HG03139 (cell line): Measurements from ENCODE around the gene KCNMB1.
"Not testable (repeated sequence)": the region's sequence is repeated elsewhere in the genome, so short reads cannot be mapped to it uniquely, and the experiment has no call there.

Source experiments
- ATAC-seq: cut with Tn5 transposase; IDR thresholded peaks from one replicate; pipeline ENCODE4 v1.9.1; 2021; ENCODE audit not compliant: unreplicated experiment

KCNMB1 gene

GRCh38 chr5:170380361-170380951 is 8.7 kb downstream of the KCNMB1 start:
- ATAC-seq, result no peak

DNA sequence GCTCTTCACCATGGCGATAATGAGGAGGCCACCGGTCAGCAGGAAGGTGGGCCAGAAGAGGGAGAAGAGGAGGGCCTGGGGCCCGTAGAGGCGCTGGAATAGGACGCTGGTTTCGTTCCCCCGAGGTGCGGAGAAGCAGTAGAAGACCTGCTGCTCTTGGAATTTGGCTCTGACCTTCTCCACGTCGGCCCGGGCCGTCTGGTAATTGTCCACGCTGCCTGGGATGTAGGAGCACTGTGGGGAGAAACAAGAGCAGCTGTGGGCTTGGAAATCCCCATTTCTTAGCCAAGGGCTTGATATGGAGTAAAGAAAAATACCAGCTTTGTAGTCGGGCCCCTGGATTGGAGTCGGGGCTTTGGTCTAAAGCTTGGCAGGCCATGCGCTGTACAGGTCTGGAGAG is 10.4 kb downstream of the KCNMB1 start:
- ATAC-seq, result no peak

DNA sequence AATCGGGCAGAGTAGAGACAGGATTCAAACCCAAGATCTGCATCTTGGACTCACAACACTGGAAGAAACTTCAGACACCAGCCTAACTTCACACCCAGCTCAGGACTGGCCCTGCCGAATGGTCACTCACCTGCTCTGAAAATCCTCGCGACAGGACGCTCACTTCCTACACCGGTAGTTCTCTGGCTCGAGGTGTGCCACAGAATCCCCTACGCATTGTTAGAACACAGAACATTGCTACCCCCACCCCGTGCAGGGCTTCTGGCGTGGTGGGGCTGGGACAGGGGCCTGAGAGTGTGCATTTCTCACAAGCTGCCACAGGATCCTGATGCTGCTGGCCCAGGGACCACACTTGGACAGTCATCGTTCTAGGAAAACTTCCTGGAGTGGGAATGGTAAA is 12.1 kb downstream of the KCNMB1 start:
- ATAC-seq, result no peak

DNA sequence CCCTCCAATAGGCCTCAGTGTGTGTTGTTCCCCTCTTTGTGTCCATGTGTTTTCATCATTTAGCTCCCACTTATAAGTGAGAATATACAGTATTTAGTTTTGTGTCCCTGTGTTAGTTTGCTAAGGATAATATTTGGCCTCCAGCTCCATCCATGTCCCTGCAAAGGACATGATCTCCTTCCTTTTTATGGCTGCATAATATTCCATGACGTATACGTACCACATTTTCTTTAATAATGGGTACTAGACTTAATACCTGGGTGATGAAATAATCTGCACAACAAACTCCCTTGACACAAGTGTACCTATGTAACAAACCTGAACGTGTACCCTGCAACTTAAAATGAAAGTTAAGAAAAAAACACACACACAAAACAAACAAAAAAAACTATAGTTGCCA is 12.6 kb downstream of the KCNMB1 start:
- not testable (repeated sequence) for ATAC-seq

- no peak for ATAC-seq
Measured at GRCh38 chr5:170375283-170375682, 13.9 kb downstream of the KCNMB1 start.

DNA sequence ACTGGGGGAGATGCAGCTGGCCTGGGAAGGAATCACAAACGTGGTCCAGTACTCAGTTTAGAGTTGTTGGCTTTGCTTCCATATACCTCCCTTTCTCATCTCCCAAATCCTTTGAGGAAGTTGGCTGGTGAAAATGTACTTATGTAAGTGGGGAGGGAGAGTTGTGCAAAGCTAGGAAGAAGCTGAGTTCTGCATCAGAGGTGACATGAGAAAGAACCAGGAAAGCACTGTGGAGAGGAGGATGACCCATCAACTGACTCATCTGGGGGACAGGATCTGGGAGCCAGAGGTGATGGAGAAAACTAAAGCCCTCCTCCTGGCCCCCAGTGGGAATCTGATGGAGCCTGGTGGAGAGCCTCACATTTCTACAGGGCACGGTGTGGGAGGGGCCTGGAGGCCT is 16.2 kb downstream of the KCNMB1 start:
- no peak for ATAC-seq

DNA sequence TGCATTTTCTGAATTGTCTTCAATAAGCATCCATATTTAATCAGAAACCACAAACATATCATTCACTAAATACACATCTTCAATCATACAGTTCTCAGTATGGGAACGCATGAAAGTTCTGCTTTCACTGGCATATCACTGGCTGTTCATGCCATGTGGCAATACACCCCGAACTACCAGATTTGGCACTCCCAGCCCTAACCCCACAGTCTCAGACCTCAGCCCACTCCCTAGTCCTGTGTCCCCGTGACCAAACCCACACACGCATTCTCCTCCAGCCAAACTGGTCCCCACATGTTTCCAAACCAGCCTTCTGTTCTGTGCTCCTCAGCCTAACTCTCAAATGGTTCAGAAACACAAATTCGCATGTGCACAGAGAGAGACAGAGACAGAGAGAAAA is 20.6 kb downstream of the KCNMB1 start:
- ATAC-seq, result no peak

DNA sequence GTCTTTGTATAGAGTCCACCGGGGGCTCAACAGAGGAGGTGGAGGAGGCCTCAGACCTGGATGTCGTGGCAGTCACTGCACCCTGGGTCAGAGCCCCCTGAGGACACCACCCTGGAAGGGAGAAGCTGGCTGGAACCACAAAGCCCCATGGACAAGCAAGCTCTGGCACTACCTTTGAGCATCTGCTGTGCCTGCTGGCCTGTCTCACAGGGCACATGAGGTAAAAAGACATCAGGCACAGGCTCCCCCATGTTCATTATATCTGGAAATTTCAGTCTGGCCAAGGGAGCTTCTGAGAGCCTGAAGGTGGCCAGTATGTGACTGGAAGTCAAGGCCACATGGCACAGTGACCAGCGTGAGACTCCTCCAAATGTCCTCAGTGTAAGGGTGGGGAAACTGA is 22.9 kb downstream of the KCNMB1 start:
- ATAC-seq, result no peak

DNA sequence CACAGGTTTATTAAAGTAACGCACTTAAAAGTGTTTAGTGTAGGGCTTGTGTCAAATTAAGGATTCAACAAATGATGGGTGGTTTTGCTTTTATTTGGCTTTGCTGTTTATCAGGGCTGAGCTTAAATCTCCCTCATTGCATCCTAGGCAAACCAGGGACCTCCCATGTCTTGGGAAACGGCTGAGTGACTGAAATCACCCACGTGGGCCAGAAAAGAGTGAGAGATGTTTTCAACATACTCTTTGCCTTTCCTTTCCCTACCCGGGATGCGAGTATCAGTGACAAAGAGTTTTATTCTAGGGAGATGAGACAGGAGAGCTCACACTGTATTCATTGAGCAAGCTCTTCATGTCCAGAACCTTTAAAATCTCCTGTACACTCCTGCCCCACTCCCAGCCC is 23.3 kb downstream of the KCNMB1 start:
- ATAC-seq, result no peak

- no peak for ATAC-seq
Measured at GRCh38 chr5:170365011-170365410, 24.2 kb downstream of the KCNMB1 start.

DNA sequence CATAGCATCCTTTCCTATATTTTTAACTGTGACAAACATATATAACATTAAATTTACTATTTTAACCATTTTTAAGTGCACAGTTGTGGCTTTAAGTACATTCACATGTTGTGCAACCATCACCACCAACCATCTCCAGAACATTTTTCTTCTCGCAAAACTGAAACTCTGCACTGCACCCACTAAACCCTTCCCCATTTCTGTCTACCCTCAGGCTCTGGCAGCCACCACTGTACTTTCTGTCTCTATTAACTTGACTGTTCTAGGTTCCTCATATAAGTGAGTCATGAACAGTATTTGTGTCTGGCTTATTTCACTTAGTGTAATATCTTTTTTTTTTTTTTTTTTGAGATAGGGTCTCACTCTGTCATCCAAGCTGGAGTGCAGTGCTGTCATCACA is 25.5 kb downstream of the KCNMB1 start:
- no peak for ATAC-seq

DNA sequence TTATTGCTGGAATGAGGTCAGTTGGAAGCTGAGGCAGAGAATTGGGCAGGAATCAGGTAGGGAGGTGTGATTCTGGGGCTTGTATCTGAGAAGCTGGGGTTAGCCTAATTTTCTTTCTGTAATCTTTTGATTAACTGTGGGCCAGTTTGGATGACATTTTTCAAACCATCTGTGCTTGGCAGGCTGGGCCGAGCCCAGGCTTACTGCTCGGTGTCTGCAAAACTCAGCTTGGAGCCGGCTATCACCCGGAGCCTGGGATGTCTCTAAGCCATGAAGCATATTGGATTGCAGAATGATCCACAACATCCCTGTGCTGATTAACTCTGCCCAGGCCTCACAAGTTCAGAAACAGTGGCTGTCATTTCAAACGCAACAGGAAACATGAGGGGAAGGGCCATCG is 26.5 kb downstream of the KCNMB1 start:
- ATAC-seq, result no peak

DNA sequence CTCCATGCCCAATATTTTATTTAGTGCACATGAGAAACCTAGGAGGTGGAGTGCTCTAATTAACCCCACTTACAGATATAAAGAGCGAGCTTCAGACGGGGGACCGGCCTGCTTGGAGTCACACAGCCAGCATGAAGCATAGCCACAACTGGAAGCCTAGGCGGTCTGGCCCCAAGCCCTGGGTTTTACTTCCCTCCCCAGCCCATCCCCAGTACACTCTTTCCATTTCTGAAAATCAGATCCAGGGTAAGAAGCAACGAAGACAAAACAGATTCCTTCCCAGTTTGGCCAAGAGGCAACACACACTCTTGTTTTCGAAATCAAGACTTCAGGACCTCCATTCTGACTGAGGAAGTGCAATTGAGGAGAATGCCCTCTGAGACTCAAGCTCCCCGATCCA is 27.1 kb downstream of the KCNMB1 start:
- no peak for ATAC-seq

GRCh38 chr5:170361616-170362015 is 27.6 kb downstream of the KCNMB1 start:
- ATAC-seq, result no peak

- no peak for ATAC-seq
Measured at GRCh38 chr5:170361116-170361515, 28.1 kb downstream of the KCNMB1 start.

GRCh38 chr5:170360709-170361108 is 28.5 kb downstream of the KCNMB1 start:
- ATAC-seq, result no peak

- no peak for ATAC-seq
Measured at GRCh38 chr5:170357955-170358444, 31.2 kb downstream of the KCNMB1 start.

GRCh38 chr5:170355601-170356098 is 33.5 kb downstream of the KCNMB1 start:
- no peak for ATAC-seq

- ATAC-seq, result no peak
Measured at GRCh38 chr5:170353961-170354360, 35.2 kb downstream of the KCNMB1 start.

DNA sequence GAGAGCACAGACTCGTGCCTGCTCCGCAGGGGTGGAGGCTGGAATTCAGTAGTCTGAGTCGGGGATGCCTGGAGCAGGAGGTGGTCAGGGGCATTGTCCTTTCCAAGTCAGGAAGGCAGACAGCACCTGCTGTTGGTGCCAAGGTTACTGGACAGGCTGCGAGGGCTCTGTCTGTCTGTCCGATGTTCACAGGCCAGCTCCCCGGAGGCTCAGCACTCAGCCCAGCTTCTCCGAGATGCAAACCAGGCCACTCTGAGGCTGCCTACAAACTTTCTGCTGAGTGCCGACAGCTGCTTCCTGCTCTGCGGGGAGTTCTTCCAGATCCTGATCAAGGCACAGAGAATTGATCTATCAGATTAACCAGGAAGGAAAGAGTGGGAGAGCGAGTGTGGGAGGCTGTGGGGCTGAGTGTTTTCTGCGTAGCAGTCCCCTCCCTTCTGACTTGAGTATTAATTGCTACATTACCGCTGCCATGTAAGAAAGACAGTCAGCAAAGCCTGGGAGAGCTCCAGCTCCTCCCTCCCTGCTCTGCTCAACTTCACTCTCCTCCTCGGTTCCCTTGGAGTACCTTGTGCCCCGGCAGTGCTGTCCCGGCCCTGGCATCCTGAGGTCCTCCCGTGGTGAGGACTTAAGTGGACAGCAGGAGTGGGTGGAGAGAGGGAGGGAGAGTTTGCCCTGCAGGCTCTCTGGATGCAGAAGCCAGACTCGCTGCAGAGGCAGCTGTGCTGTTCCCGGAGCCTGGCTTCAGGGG is 36.0 kb downstream of the KCNMB1 start:
- ATAC-seq, result no peak

DNA sequence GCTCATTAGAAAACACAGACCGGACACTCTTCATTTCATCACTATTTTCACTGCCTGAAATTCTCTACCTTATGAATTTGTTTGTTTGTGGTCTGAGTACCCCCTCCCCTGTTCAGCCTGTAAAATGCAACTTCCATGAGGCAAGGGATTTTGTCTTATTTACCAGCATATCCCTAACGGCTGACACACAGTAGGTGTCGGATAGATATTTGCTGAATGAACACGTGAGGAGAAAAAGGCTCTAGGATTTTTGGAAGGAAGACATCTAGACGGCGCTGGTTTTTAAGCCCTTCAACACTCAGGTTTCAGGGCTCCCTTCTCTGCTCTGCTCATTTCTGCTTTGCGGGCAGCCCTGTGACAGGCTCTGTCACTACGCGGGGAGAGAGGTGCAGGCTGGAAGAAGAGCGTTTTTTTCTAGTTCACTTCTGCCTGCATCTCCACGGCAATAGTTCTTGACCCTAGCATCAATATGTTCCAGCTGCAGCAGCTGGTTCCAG is 41.0 kb downstream of the KCNMB1 start:
- no peak for ATAC-seq

GRCh38 chr5:170347022-170347567 is 42.1 kb downstream of the KCNMB1 start:
- ATAC-seq, result no peak
